Loucy (cell line): ENCODE measurements around the gene SEMA5A.
A peak's percentile ranks its signal among the peaks of the same experiment; 100 is the strongest.

Experiments used
- H2AFZ ChIP-seq: fragments of 200-600 bp; sonication (generic); 2 replicates; pipeline ENCODE4 v1.6.0; 2016; ENCODE audit warnings: antibody characterized with exemption, mild to moderate bottlenecking, low read length, moderate library complexity
- H3F3A ChIP-seq: fragments of 200-600 bp; 2 replicates; pipeline ENCODE4 v1.6.0; 2016; ENCODE audit warnings: antibody characterized with exemption, low read depth, mild to moderate bottlenecking
- H3K27me3 ChIP-seq: fragments of 200-600 bp; sonication (generic); 2 replicates; pipeline ENCODE4 v1.6.1; 2014; ENCODE audit warnings: low read length, mild to moderate bottlenecking; ENCODE audit not compliant: insufficient read depth, poor library complexity, severe bottlenecking
- H3K36me3 ChIP-seq: fragments of 200-600 bp; sonication (generic); 2 replicates; pipeline ENCODE4 v1.6.1; 2016; ENCODE audit warnings: low read length; ENCODE audit not compliant: insufficient read depth
- H3K4me1 ChIP-seq: fragments of 200-600 bp; sonication (generic); 2 replicates; pipeline ENCODE4 v1.5.1; 2014; ENCODE audit warnings: low read length, mild to moderate bottlenecking; ENCODE audit not compliant: insufficient read depth, poor library complexity, severe bottlenecking
- H3K4me2 ChIP-seq: fragments of 200-600 bp; sonication (generic); 2 replicates; pipeline ENCODE4 v1.6.0; 2014; ENCODE audit warnings: antibody characterized with exemption, low read length, low read depth, mild to moderate bottlenecking; ENCODE audit not compliant: poor library complexity, severe bottlenecking
- H3K4me3 ChIP-seq: fragments of 200-600 bp; sonication (generic); 2 replicates; pipeline ENCODE4 v1.5.1; 2014; ENCODE audit warnings: low read length, mild to moderate bottlenecking, mixed read lengths; ENCODE audit not compliant: poor library complexity, severe bottlenecking
- H3K79me2 ChIP-seq: fragments of 200-600 bp; sonication (generic); 2 replicates; pipeline ENCODE4 v1.6.1; 2014; ENCODE audit warnings: low read length; ENCODE audit not compliant: insufficient read depth
- H3K9ac ChIP-seq: fragments of 200-600 bp; sonication (generic); 2 replicates; pipeline ENCODE4 v1.6.0; 2014; ENCODE audit warnings: mild to moderate bottlenecking, low read depth, low read length, moderate library complexity; ENCODE audit not compliant: poor library complexity, severe bottlenecking
- H3K9me2 ChIP-seq: fragments of 200-600 bp; sonication (generic); replicated peaks from 2 replicates; pipeline ENCODE4 v1.6.1; 2016; ENCODE audit warnings: low read depth, low read length, mixed read lengths
- H3K9me3 ChIP-seq: fragments of 200-600 bp; sonication (generic); 2 replicates; pipeline ENCODE4 v1.6.1; 2014; ENCODE audit warnings: mild to moderate bottlenecking, antibody characterized with exemption, low read length, low read depth; ENCODE audit not compliant: insufficient read depth
- H4K20me1 ChIP-seq: fragments of 200-600 bp; sonication (generic); 2 replicates; pipeline ENCODE4 v1.6.0; 2014; ENCODE audit warnings: antibody characterized with exemption, low read length, mild to moderate bottlenecking; ENCODE audit not compliant: insufficient read depth, poor library complexity, severe bottlenecking
- CTCF ChIP-seq: fragments of 200-600 bp; sonication (generic); conservative IDR thresholded peaks from 2 replicates; pipeline ENCODE4 v1.5.1; 2014; ENCODE audit warnings: mild to moderate bottlenecking, antibody characterized with exemption, low read length
- EZH2phosphoT487 ChIP-seq: fragments of 200-600 bp; IDR thresholded peaks from 2 replicates; pipeline ENCODE4 v1.6.1; 2018; ENCODE audit warnings: antibody characterized with exemption, mild to moderate bottlenecking, moderate library complexity, borderline replicate concordance

Gene SEMA5A

DNA sequence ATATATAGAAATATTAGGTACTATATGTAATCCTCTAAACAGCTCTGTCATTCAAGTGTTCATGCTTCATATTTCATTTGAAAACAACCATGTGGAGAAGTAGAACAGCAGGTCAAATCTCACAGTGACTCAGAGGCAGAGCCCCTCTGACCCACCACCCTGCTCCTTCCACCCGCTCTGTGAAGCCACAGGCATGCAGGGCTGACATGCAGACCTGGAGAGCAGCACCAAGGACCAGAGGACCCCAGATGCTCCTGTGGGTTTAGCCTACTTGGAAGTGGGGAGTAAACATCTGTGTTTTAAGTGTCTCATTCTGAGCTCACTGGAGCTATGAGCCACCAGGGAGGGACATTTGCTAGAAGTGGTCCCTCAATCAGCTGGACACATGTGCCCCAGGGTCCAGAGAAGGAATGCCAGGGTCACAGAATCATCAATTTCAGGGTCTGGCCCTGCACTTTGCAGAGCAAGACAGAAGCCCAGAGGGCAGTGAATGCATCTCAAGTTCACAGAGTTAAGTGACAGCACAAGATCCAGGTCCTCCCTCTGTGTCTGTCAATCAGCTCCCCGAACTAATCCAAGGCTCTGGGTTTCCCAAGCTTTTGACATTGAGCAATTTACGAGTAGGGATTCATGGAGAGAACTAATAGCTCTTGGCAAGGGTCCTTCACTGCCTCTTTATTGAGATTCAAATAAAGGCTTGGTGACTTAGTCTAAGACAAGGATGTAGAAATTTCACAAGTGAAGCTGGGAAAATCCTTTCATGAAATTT lies 441.1 kb downstream of the SEMA5A start:
- no peaks in the 10 kb centered on the region for H3K4me1 ChIP-seq
- H3K79me2 ChIP-seq, result no peaks in the 10 kb centered on the region
- no peaks in the 10 kb centered on the region for H3K9me3 ChIP-seq
- no peak overlapping the region for H3K4me3 ChIP-seq
- H3K27me3 ChIP-seq, result no peaks in the 10 kb centered on the region
- no peak overlapping the region for H3K9ac ChIP-seq
- no peaks in the 10 kb centered on the region for H3K36me3 ChIP-seq
- H2AFZ ChIP-seq, result no peak overlapping the region
- no peak overlapping the region for H3K4me2 ChIP-seq
- H3K9me2 ChIP-seq, result no peaks in the 10 kb centered on the region
- H3F3A ChIP-seq, result no peaks in the 10 kb centered on the region
- TF ChIP-seq CTCF, result no peak
- TF ChIP-seq EZH2phosphoT487, result no peak
- H4K20me1 ChIP-seq, result no peaks in the 10 kb centered on the region

- H3K9me3 ChIP-seq, result no peaks in the 10 kb centered on the region
- no peaks in the 10 kb centered on the region for H3K27me3 ChIP-seq
- no peaks in the 10 kb centered on the region for H3K4me1 ChIP-seq
- H2AFZ ChIP-seq, result no peak overlapping the region
- no peak overlapping the region for H3K4me3 ChIP-seq
- H3K36me3 ChIP-seq, result no peaks in the 10 kb centered on the region
- no peaks in the 10 kb centered on the region for H3F3A ChIP-seq
- H3K9ac ChIP-seq, result no peak overlapping the region
- no peak overlapping the region for H3K4me2 ChIP-seq
- no peaks in the 10 kb centered on the region for H4K20me1 ChIP-seq
- no peaks in the 10 kb centered on the region for H3K9me2 ChIP-seq
- no peaks in the 10 kb centered on the region for H3K79me2 ChIP-seq
- TF ChIP-seq CTCF (no peak), EZH2phosphoT487 (no peak)
These were observed 442.6 kb downstream of the SEMA5A start for GRCh38 chr5:9103290-9103689.

- no peaks in the 10 kb centered on the region for H3K9me2 ChIP-seq
- H3K9me3 ChIP-seq, result no peaks in the 10 kb centered on the region; the same call in 1 of the 2 replicates
- no peaks in the 10 kb centered on the region for H3F3A ChIP-seq
- no peaks in the 10 kb centered on the region for H4K20me1 ChIP-seq
- H3K4me3 ChIP-seq, result no peak overlapping the region
- no peak overlapping the region for H2AFZ ChIP-seq
- no peaks in the 10 kb centered on the region for H3K27me3 ChIP-seq
- H3K9ac ChIP-seq, result no peak overlapping the region
- no peaks in the 10 kb centered on the region for H3K36me3 ChIP-seq
- no peaks in the 10 kb centered on the region for H3K79me2 ChIP-seq
- no peak overlapping the region for H3K4me2 ChIP-seq
- TF ChIP-seq EZH2phosphoT487 (no peak), CTCF (peak; percentile 23; the same call in 1 of the 2 replicates)
- H3K4me1 ChIP-seq, result no peaks in the 10 kb centered on the region
These were observed 446.2 kb downstream of the SEMA5A start for GRCh38 chr5:9099689-9100088.
